ENCODE data around the gene LDLRAD3. TPM values are rescaled to one million over a fixed set of nuclear protein-coding genes. Genes with fewer than 3 reads are reported as not detected.

LDLRAD3 gene
- total RNA-seq, 3 donors from 2014 or later (not counting 1 experiment from before 2014, with no cell fraction given), result 1.0 to 1.5 (median 1.2) TPM

- no peaks in the 10 kb centered on the region for H3K36me3 Mint-ChIP-seq
- no peak for DNase-seq
- H3K4me3 Mint-ChIP-seq, result no peak overlapping the region
- H3K4me3 ChIP-seq (ENCODE audit: low read length), result no peak overlapping the region
- no peaks in the 10 kb centered on the region for H3K36me3 ChIP-seq (ENCODE audit: control insufficient read depth, insufficient read depth, low read length)
- H3K9me3 ChIP-seq (ENCODE audit: control insufficient read depth, insufficient read depth, low read length), result no peaks in the 10 kb centered on the region
- no peaks in the 10 kb centered on the region for H3K9me3 Mint-ChIP-seq
- H3K4me1 ChIP-seq (ENCODE audit: control insufficient read depth, insufficient read depth, low read length), result no peaks in the 10 kb centered on the region
- no peaks in the 10 kb centered on the region for H3K27me3 ChIP-seq (ENCODE audit: control insufficient read depth, insufficient read depth, low read length)
- H3K4me1 Mint-ChIP-seq, result no peaks in the 10 kb centered on the region
- H3K27me3 Mint-ChIP-seq (ENCODE audit: low read depth in 2 of 2), result peaks cover 3 to 21% of the 10 kb centered on the region in 2 donors
- H3K27ac Mint-ChIP-seq, result no peak overlapping the region
- no peak overlapping the region for H3K27ac ChIP-seq (ENCODE audit: low read length)
- WGBS (ENCODE audit: insufficient coverage), result 71% methylated on average over 5 of the region's 5 CpGs
- no peak for ATAC-seq
- TF ChIP-seq CTCF (IDR thresholded peaks at IDR 0.05), result no peak
- intact Hi-C loops (cut with micrococcal nuclease), result loop anchor here (10.0 kb wide), 1 partner anchor 59 kb away; no protein-coding TSS in a partner anchor
Observed at GRCh38 chr11:36195496-36196354, 251.9 kb downstream of the LDLRAD3 start.

- Histone ChIP-seq H3K9me3 (ENCODE audit: control insufficient read depth, insufficient read depth, low read length) (no peaks in the 10 kb centered on the region), H3K4me3 (ENCODE audit: low read length) (no peak overlapping the region), H3K27ac (ENCODE audit: low read length) (no peak overlapping the region), H3K4me1 (ENCODE audit: control insufficient read depth, insufficient read depth, low read length) (no peaks in the 10 kb centered on the region), H3K27me3 (ENCODE audit: control insufficient read depth, insufficient read depth, low read length) (no peaks in the 10 kb centered on the region), H3K36me3 (ENCODE audit: control insufficient read depth, insufficient read depth, low read length) (no peaks in the 10 kb centered on the region)
- no peaks in the 10 kb centered on the region for H3K9me3 Mint-ChIP-seq
- H3K27ac Mint-ChIP-seq, result no peak overlapping the region
- DNase-seq (no peak), ATAC-seq (no peak)
- H3K36me3 Mint-ChIP-seq, result no peaks in the 10 kb centered on the region
- intact Hi-C loops (cut with micrococcal nuclease), result loop anchor here (10.0 kb wide), 1 partner anchor 58 kb away; no protein-coding TSS in a partner anchor
- no peak for TF ChIP-seq CTCF (IDR thresholded peaks at IDR 0.05)
- WGBS (ENCODE audit: insufficient coverage), result 88% methylated on average over 7 of the region's 7 CpGs
- H3K4me1 Mint-ChIP-seq, result no peaks in the 10 kb centered on the region
- H3K4me3 Mint-ChIP-seq, result no peak overlapping the region
- peaks cover 2 to 22% of the 10 kb centered on the region in 2 donors for H3K27me3 Mint-ChIP-seq (ENCODE audit: low read depth in 2 of 2)
Observed at GRCh38 chr11:36196411-36196998, 252.6 kb downstream of the LDLRAD3 start.

- Mint-ChIP-seq H3K4me3 (no peak overlapping the region), H3K27ac (no peak overlapping the region), H3K36me3 (no peaks in the 10 kb centered on the region), H3K4me1 (no peaks in the 10 kb centered on the region), H3K9me3 (no peaks in the 10 kb centered on the region), H3K27me3 (ENCODE audit: low read depth in 2 of 2) (peaks cover 3 to 10% of the 10 kb centered on the region in 2 donors)
- intact Hi-C loops (cut with micrococcal nuclease), result no loop called here
- no peak for TF ChIP-seq CTCF (IDR thresholded peaks at IDR 0.05)
- no peak overlapping the region for H3K27ac ChIP-seq (ENCODE audit: low read length)
- no peaks in the 10 kb centered on the region for H3K9me3 ChIP-seq (ENCODE audit: control insufficient read depth, insufficient read depth, low read length)
- H3K4me3 ChIP-seq (ENCODE audit: low read length), result no peak overlapping the region
- no peaks in the 10 kb centered on the region for H3K27me3 ChIP-seq (ENCODE audit: control insufficient read depth, insufficient read depth, low read length)
- ATAC-seq, result no peak
- H3K4me1 ChIP-seq (ENCODE audit: control insufficient read depth, insufficient read depth, low read length), result no peaks in the 10 kb centered on the region
- no peak for DNase-seq
- H3K36me3 ChIP-seq (ENCODE audit: control insufficient read depth, insufficient read depth, low read length), result no peaks in the 10 kb centered on the region
- no CpG with 5 or more reads among the region's 3 CpGs for WGBS (ENCODE audit: insufficient coverage)
Observed at GRCh38 chr11:36201411-36201810, 257.5 kb downstream of the LDLRAD3 start.

Measured in natural killer cell (primary cell).